Activated CD8-positive, alpha-beta T cell treated with anti-CD3 and anti-CD28 coated beads for 36 hours (primary cell): Measurements from ENCODE around the gene COL4A1. TPM values are rescaled to one million over a fixed set of nuclear protein-coding genes. Genes with fewer than 3 reads are reported as not detected.

Experiments used
- ATAC-seq: fragments of 200-7000 bp; cut with Tn5 transposase; one replicate; pipeline ENCODE4 v1.10.0; 2021; ENCODE audit warnings: mild to moderate bottlenecking, moderate library complexity
- CTCF ChIA-PET: fragments of 350-600 bp; sonication (Branson Sonifier 250); formaldehyde crosslinking; loops from one replicate; lab custom pipeline; 2021; ENCODE audit warnings: antibody characterized with exemption; lab: Charles Lee
- POLR2A ChIA-PET: fragments of 350-600 bp; sonication (Branson Sonifier 250); formaldehyde crosslinking; loops from one replicate; lab custom pipeline; 2021; ENCODE audit warnings: antibody characterized with exemption; lab: Charles Lee
- DNase-seq: peaks from one replicate; pipeline ENCODE4 v3.0.0-alpha.2; 2020
- H3K27ac Mint-ChIP-seq: one replicate; pipeline ENCODE4 v1.8.0; 2021; ENCODE audit warnings: mild to moderate bottlenecking, mixed read lengths
- H3K27me3 Mint-ChIP-seq: one replicate; pipeline ENCODE4 v1.8.0; 2021; ENCODE audit warnings: mixed read lengths
- H3K36me3 Mint-ChIP-seq: one replicate; pipeline ENCODE4 v1.8.0; 2021; ENCODE audit warnings: low read depth, mixed read lengths
- H3K4me1 Mint-ChIP-seq: one replicate; pipeline ENCODE4 v1.8.0; 2021; ENCODE audit warnings: low read depth, mixed read lengths
- H3K4me3 Mint-ChIP-seq: one replicate; pipeline ENCODE4 v1.8.0; 2021; ENCODE audit warnings: mild to moderate bottlenecking, moderate library complexity, mixed read lengths
- H3K9me3 Mint-ChIP-seq: one replicate; pipeline ENCODE4 v1.8.0; 2021; ENCODE audit warnings: mixed read lengths
- intact Hi-C: fragments of 100-400 bp; cut with micrococcal nuclease; formaldehyde crosslinking; loops from one replicate; pipeline ENCODE4 v1.10.0; 2022
- total RNA-seq, 2 experiments: library from RNA; stranded (reverse); gene quantifications; one replicate each; pipeline ENCODE4 v1.2.3, GENCODE V29; 2021
- TF ChIP-seq, protein P1 (sequence below): fragments of 200-600 bp; IDR thresholded peaks from one replicate; pipeline ENCODE4 v1.8.0; 2022; ENCODE audit warnings: antibody characterized with exemption, mild to moderate bottlenecking

COL4A1 gene
- total RNA-seq, 2 experiments from 2014 or later = not detected

DNA sequence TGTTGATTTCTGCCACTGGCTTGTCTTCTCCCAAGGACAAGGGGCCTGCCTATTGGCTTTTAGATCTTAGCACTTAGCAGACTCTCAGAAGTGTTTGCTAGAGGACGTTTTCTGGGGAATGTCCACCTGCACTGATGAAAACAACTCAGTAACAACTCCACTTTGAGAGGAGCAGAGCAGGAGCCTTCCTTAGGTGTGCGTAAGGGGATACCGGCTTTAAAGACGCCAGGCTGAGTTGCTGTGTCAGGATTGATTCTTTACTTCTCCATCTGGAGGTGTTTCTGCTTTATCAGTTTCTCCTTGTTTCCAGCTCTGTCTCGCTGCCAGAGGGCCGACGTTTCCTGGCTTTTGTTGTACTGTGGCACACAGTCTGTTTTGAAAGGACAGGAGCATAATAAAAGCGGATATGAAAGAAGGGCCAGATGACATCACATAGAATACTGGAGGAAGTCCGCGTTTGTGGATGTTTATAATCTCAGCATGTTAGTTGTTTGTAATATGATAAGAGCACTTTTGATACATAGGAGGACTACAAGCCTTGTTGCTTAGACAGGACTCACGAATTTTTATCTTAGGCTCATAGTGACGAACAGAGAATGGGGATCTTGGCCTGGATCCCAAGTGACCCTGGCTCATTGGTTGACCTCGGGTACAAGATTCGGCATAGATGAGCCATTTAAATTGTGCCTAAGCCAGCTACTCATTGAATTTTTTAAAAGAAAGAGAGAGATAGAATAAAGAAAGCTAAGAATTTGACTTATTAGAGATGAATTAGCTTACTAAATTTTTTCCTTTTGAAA is 34.7 kb upstream of the COL4A1 start:
- Mint-ChIP-seq H3K27me3 (peaks cover 16% of the 10 kb centered on the region), H3K27ac (no peak overlapping the region), H3K9me3 (no peaks in the 10 kb centered on the region), H3K4me3 (no peak overlapping the region), H3K4me1 (peaks cover 21% of the 10 kb centered on the region), H3K36me3 (no peaks in the 10 kb centered on the region)
- CTCF ChIA-PET = no interaction called here
- POLR2A ChIA-PET = no interaction called here
- no peak for ATAC-seq
- intact Hi-C loops = no loop called here
- TF ChIP-seq, protein P1, sequence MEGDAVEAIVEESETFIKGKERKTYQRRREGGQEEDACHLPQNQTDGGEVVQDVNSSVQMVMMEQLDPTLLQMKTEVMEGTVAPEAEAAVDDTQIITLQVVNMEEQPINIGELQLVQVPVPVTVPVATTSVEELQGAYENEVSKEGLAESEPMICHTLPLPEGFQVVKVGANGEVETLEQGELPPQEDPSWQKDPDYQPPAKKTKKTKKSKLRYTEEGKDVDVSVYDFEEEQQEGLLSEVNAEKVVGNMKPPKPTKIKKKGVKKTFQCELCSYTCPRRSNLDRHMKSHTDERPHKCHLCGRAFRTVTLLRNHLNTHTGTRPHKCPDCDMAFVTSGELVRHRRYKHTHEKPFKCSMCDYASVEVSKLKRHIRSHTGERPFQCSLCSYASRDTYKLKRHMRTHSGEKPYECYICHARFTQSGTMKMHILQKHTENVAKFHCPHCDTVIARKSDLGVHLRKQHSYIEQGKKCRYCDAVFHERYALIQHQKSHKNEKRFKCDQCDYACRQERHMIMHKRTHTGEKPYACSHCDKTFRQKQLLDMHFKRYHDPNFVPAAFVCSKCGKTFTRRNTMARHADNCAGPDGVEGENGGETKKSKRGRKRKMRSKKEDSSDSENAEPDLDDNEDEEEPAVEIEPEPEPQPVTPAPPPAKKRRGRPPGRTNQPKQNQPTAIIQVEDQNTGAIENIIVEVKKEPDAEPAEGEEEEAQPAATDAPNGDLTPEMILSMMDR = no peak
- DNase-seq = no peak

DNA sequence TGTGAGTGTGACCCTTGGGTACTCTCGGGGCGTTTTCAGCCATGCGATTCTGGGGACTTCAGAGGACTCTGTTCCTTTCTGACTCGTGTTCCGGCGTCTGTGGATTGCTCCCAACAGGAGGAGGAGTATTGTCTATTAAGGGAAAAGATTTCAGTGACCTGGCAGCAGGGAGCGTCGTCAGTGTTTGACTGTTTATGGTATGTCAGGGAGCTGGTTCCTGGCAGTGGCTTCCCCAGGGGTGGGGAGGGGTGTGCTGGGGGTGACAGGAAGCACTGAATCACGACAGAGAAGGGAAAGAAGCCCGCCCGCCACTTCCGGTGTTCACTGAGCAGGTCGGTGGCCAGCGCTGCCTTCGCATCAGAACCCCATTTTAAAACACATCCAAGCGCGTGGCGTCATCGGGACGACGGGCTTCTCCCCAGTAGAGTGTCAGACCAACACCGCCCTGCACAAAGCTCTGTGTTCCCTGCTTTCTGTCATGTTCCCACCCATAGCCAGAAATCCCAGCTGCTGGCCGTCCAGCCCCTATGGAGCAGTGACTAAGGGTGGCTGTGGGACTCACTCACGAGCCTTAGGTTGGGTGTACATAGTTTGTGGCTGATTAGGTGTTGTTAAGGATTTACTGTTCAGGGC is 34.0 kb upstream of the COL4A1 start:
- peak; percentile 97 for ATAC-seq
- no peaks in the 10 kb centered on the region for H3K36me3 Mint-ChIP-seq
- H3K4me3 Mint-ChIP-seq = no peak overlapping the region
- TF ChIP-seq, protein P1 = no peak
- peaks cover 21% of the 10 kb centered on the region for H3K4me1 Mint-ChIP-seq
- peaks cover 16% of the 10 kb centered on the region for H3K27me3 Mint-ChIP-seq
- CTCF ChIA-PET = interaction anchor here (0.8 kb wide), 1 partner anchor 12 kb away, joined by 3 read pairs; no protein-coding TSS in a partner anchor
- peak; percentile 84 for DNase-seq
- POLR2A ChIA-PET = no interaction called here
- intact Hi-C loops = no loop called here
- H3K27ac Mint-ChIP-seq = peak overlapping the region; percentile 31
- no peaks in the 10 kb centered on the region for H3K9me3 Mint-ChIP-seq

DNA sequence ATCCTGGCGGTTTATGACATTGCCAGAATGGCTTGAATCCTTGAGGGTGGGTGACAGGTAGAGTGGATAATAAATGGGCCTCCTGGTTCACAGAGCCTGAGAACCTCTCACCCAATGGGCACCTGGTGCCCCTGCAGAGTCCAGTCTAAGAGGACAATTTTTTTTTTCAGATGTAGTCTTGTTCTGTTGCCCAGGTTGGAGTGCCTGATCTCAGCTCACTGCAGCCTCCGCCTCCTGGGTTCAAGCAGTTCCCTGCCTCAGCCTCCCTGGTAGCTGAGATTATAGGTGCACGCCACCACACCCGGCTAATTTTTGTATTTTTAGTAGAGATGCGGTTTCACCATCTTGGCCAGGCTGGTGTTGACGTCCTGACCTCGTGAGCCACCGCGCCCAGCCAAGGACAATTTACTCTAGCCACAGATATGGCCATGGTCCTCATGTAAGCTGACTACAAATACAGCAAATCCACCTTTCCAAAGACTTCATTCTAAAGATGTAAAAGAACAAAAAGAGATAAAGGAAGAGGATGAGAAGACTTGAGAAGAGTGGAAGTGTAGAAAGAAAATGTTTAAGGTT is 33.1 kb upstream of the COL4A1 start:
- no peaks in the 10 kb centered on the region for H3K9me3 Mint-ChIP-seq
- intact Hi-C loops = no loop called here
- peaks cover 16% of the 10 kb centered on the region for H3K27me3 Mint-ChIP-seq
- ATAC-seq (no peak), DNase-seq (no peak)
- H3K27ac Mint-ChIP-seq = peak overlapping the region; percentile 31
- peaks cover 21% of the 10 kb centered on the region for H3K4me1 Mint-ChIP-seq
- H3K36me3 Mint-ChIP-seq = no peaks in the 10 kb centered on the region
- POLR2A ChIA-PET = interaction anchor here (1.2 kb wide), 1 partner anchor 11 kb away, joined by 4 read pairs; no protein-coding TSS in a partner anchor
- TF ChIP-seq, protein P1 = no peak
- CTCF ChIA-PET = interaction anchor here (0.8 kb wide), 1 partner anchor 12 kb away, joined by 3 read pairs; no protein-coding TSS in a partner anchor
- H3K4me3 Mint-ChIP-seq = no peak overlapping the region

DNA sequence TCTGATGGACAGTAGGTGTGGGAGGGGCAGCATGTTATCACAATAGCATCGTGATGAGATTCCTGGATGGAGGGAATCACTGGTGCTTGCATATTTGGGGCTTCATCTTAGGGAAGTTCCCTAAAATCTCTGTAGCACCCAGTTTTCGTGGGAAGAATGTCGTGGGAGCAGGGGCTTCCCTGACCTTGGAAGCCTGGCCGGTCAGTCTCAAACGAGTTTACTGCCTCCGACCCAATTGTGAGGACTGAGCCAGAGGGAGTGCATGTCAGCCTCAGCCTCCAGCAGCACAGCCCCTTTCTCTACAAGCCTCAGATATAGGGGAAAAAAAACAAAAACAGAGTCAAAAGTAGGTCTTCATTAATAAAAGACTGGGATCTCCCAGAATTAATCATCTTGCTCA is 32.3 kb upstream of the COL4A1 start:
- DNase-seq (no peak), ATAC-seq (no peak)
- intact Hi-C loops = no loop called here
- H3K36me3 Mint-ChIP-seq = no peaks in the 10 kb centered on the region
- no peak overlapping the region for H3K4me3 Mint-ChIP-seq
- TF ChIP-seq, protein P1 = no peak
- no peak overlapping the region for H3K27ac Mint-ChIP-seq
- H3K4me1 Mint-ChIP-seq = peaks cover 21% of the 10 kb centered on the region
- H3K9me3 Mint-ChIP-seq = no peaks in the 10 kb centered on the region
- ChIA-PET POLR2A (interaction anchor here (0.8 to 1.2 kb wide), 2 partner anchors 9 to 10 kb away, joined by 3 to 4 read pairs; no protein-coding TSS in a partner anchor), CTCF (no interaction called here)
- H3K27me3 Mint-ChIP-seq = peaks cover 19% of the 10 kb centered on the region
